Mucosa of rectum (tissue), 2 donors: ENCODE data around the gene TRIP4.

Experiments
- H3K27ac ChIP-seq, 2 donors: one replicate each; pipeline ENCODE4 v1.7.0; 2013; ENCODE audit warnings: inconsistent platforms in 2 of 2, low read depth in 2 of 2, low read length in 2 of 2
- H3K27me3 ChIP-seq, 2 donors: one replicate each; pipeline ENCODE4 v1.7.0; 2013; ENCODE audit warnings: low read length in 2 of 2; ENCODE audit not compliant: control insufficient read depth in 2 of 2, insufficient read depth in 2 of 2
- H3K36me3 ChIP-seq, 2 donors: one replicate each; pipeline ENCODE4 v1.7.0; 2013; ENCODE audit warnings: low read length in 2 of 2; ENCODE audit not compliant: control insufficient read depth in 2 of 2, insufficient read depth in 2 of 2
- H3K4me1 ChIP-seq, 2 donors: one replicate each; pipeline ENCODE4 v1.7.0; 2013; ENCODE audit warnings: low read length in 2 of 2, mild to moderate bottlenecking in 1 of 2; ENCODE audit not compliant: control insufficient read depth in 2 of 2, insufficient read depth in 2 of 2
- H3K4me3 ChIP-seq, 2 donors: one replicate each; pipeline ENCODE4 v1.7.0; 2013; ENCODE audit warnings: low read length in 2 of 2
- H3K9ac ChIP-seq, 2 donors: one replicate each; pipeline ENCODE4 v1.7.0; 2013; ENCODE audit warnings: low read length in 2 of 2, low read depth in 1 of 2, mild to moderate bottlenecking in 1 of 2
- H3K9me3 ChIP-seq, 2 donors: one replicate each; pipeline ENCODE4 v1.7.0; 2013; ENCODE audit warnings: low read length in 2 of 2; ENCODE audit not compliant: control insufficient read depth in 2 of 2
- donor health status: healthy.
- donor health status: Normal muscosa, but diverticular disease.

The TRIP4 gene

GRCh38 chr15:64443747-64444621, 56.3 kb downstream of the TRIP4 start:
- Histone ChIP-seq H3K36me3 (peaks cover 6 to 9% of the 10 kb centered on the region in 2 donors), H3K9me3 (no peaks in the 10 kb centered on the region), H3K9ac (no peak overlapping the region), H3K4me1 (no peaks in the 10 kb centered on the region), H3K4me3 (no peak overlapping the region), H3K27me3 (no peaks in the 10 kb centered on the region), H3K27ac (no peak overlapping the region)

- Histone ChIP-seq H3K4me3 (no peak overlapping the region), H3K9ac (no peak overlapping the region), H3K4me1 (no peaks in the 10 kb centered on the region), H3K9me3 (no peaks in the 10 kb centered on the region), H3K36me3 (peaks cover 4 to 9% of the 10 kb centered on the region in 2 donors), H3K27me3 (no peaks in the 10 kb centered on the region), H3K27ac (no peak overlapping the region)
Measured at GRCh38 chr15:64444836-64445235, 57.2 kb downstream of the TRIP4 start.

- no peak overlapping the region for H3K9ac ChIP-seq
- H3K9me3 ChIP-seq: no peaks in the 10 kb centered on the region
- H3K36me3 ChIP-seq: peaks cover 9% of the 10 kb centered on the region in 2 donors
Measured at GRCh38 chr15:64447536-64448315, 60.1 kb downstream of the TRIP4 start.

GRCh38 chr15:64452988-64453688, 65.5 kb downstream of the TRIP4 start:
- H3K36me3 ChIP-seq: peaks cover 3 to 13% of the 10 kb centered on the region in 2 donors
- H3K9ac ChIP-seq: no peak overlapping the region
- H3K9me3 ChIP-seq: no peaks in the 10 kb centered on the region
- no peak overlapping the region for H3K4me3 ChIP-seq
- H3K27ac ChIP-seq: no peak overlapping the region
- H3K4me1 ChIP-seq: peaks cover 0 to 3% of the 10 kb centered on the region in 2 donors
- H3K27me3 ChIP-seq: no peaks in the 10 kb centered on the region

More at GRCh38 chr15:64447536-64448315, 60.1 kb downstream of the TRIP4 start:
- no peaks in the 10 kb centered on the region for H3K4me1 ChIP-seq
- no peaks in the 10 kb centered on the region for H3K27me3 ChIP-seq
- no peak overlapping the region for H3K4me3 ChIP-seq
- H3K27ac ChIP-seq: no peak overlapping the region

GRCh38 chr15:64453689-64454037, 66.0 kb downstream of the TRIP4 start:
- Histone ChIP-seq H3K9me3 (no peaks in the 10 kb centered on the region), H3K4me3 (no peak overlapping the region), H3K9ac (no peak overlapping the region), H3K36me3 (peaks cover 1 to 13% of the 10 kb centered on the region in 2 donors), H3K27ac (no peak overlapping the region), H3K27me3 (no peaks in the 10 kb centered on the region), H3K4me1 (peaks cover 0 to 3% of the 10 kb centered on the region in 2 donors)

GRCh38 chr15:64454282-64454681, 66.6 kb downstream of the TRIP4 start:
- no peak overlapping the region for H3K9ac ChIP-seq
- no peak overlapping the region for H3K4me3 ChIP-seq
- no peaks in the 10 kb centered on the region for H3K27me3 ChIP-seq
- no peaks in the 10 kb centered on the region for H3K9me3 ChIP-seq
- H3K27ac ChIP-seq: no peak overlapping the region
- H3K36me3 ChIP-seq: peaks cover 0 to 13% of the 10 kb centered on the region in 2 donors
- H3K4me1 ChIP-seq: peaks cover 0 to 3% of the 10 kb centered on the region in 2 donors

- H3K4me1 ChIP-seq: peaks cover 3 to 9% of the 10 kb centered on the region in 2 donors
- H3K36me3 ChIP-seq: peaks cover 0 to 8% of the 10 kb centered on the region in 2 donors
- peak overlapping the region in 1 of 2 donors; percentile 9 for H3K27ac ChIP-seq
- no peak overlapping the region for H3K4me3 ChIP-seq
- H3K9ac ChIP-seq: no peak overlapping the region
- no peaks in the 10 kb centered on the region for H3K27me3 ChIP-seq
- no peaks in the 10 kb centered on the region for H3K9me3 ChIP-seq
Measured at GRCh38 chr15:64455961-64456371, 68.3 kb downstream of the TRIP4 start.

- no peaks in the 10 kb centered on the region for H3K27me3 ChIP-seq
- peaks cover 0 to 8% of the 10 kb centered on the region in 2 donors for H3K36me3 ChIP-seq
- no peak overlapping the region for H3K4me3 ChIP-seq
- H3K9me3 ChIP-seq: no peaks in the 10 kb centered on the region
- H3K27ac ChIP-seq: peak overlapping the region in 1 of 2 donors; percentile 9
- no peak overlapping the region for H3K9ac ChIP-seq
- peaks cover 3 to 14% of the 10 kb centered on the region in 2 donors for H3K4me1 ChIP-seq
Measured at GRCh38 chr15:64456634-64457108, 69.0 kb downstream of the TRIP4 start.

GRCh38 chr15:64459066-64459781, 71.6 kb downstream of the TRIP4 start:
- Histone ChIP-seq H3K4me3 (no peak overlapping the region), H3K9me3 (no peaks in the 10 kb centered on the region), H3K36me3 (peaks cover 0 to 6% of the 10 kb centered on the region in 2 donors), H3K27ac (no peak overlapping the region), H3K9ac (no peak overlapping the region), H3K4me1 (peaks cover 12 to 20% of the 10 kb centered on the region in 2 donors), H3K27me3 (no peaks in the 10 kb centered on the region)
